ENCODE measurements around the gene TMEM154. TPM values are rescaled to one million over a fixed set of nuclear protein-coding genes. Genes with fewer than 3 reads are reported as not detected.

TMEM154 gene, protein sequence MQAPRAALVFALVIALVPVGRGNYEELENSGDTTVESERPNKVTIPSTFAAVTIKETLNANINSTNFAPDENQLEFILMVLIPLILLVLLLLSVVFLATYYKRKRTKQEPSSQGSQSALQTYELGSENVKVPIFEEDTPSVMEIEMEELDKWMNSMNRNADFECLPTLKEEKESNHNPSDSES
- total RNA-seq (10 to 100 TPM in 1 of 2 donors, 1 to 10 TPM in 1; 6.7 to 21.9 TPM), polyA plus RNA-seq (ENCODE audit: insufficient read length in 6 of 6) (1 to 10 TPM; 1.5 to 2.7 (median 2.4) TPM)
- long read RNA-seq, donor 1, full-length matches to known transcripts: 1 of 1 reads
- long read RNA-seq, donor 1, partial matches to known transcripts: 0 of 1 reads
- long read RNA-seq, donor 1, other reads (novel, unspliced or antisense): 0 of 1 reads
- long read RNA-seq, donor 2: 0 reads
- long read RNA-seq, donor 3: 0 reads
- long read RNA-seq, donor 4, partial matches to known transcripts: 1 of 2 reads
- long read RNA-seq, donor 4, other reads (novel, unspliced or antisense): 1 of 2 reads
- long read RNA-seq, donor 5: 0 reads
- long read RNA-seq, donor 6: 0 reads
- long read RNA-seq, donor 7: 0 reads
- long read RNA-seq, donor 8: 0 reads
- long read RNA-seq, donor 9: 0 reads
- long read RNA-seq, donor 10, partial matches to known transcripts: 2 of 3 reads
- long read RNA-seq, donor 10, other reads (novel, unspliced or antisense): 1 of 3 reads
- long read RNA-seq, donor 11: 0 reads
- long read RNA-seq, donor 12: 0 reads

DNA sequence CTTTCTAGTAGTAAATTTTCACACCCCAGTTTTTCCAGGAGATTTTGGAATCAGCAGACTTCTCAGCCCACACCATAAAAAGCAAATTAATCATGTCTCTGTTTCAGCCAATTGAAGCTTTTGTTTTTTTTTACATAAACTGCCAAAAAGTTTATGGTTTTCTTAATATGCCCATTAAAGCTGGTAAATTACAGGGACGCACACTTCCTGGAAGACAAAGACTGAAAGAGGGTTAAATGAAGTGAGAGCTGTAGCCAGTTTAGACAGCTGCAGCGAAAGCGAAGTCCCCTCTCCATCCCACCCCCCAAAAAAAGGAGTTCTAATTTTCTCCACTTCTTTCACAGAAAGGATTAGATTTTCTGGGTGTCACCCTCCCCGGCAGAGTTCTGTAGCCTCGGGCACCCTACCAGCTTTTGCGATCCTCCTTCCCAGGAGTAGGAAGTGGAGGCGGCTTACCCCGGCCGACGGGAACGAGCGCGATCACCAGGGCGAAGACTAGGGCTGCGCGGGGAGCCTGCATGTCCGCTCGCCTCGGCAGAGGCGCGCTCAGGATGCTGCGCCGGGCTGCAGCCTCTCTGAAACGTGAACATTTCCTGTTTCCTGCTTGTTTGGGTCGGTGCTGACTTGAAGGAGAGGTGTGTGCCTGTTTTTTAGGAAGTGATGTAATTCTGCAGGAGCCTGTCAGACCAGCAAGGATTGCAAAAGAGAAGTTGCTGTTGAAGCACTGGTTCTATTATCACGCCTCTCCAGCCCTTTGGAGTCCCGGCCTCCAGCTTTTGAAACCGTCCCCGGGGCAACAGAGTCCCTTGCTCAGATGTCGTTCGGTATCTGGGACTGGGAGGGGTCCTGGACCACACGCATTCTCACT is at the start of gene TMEM154:
Gene TMEM154, minus strand, starts transcription at position 584 of the 868 bp plus-strand sequence. Its CDS starts 64 bp downstream, at position 520.
- intact Hi-C loops (cut with DNase I): no loop called here
- peak; percentile 46 to 94 (median 66) for DNase-seq
- Histone ChIP-seq H3K27ac (peak within 1 kb of the TSS; percentile 14 to 87), H3K4me1 (peaks cover 3 to 11% of the 10 kb centered on the region in 2 donors), H3K27me3 (no peaks in the 10 kb centered on the region), H3K9me3 (no peaks in the 10 kb centered on the region), H3K36me3 (no peaks in the 10 kb centered on the region), H3K4me3 (peak within 1 kb of the TSS; percentile 39 to 53)
- TF ChIP-seq, protein P1, sequence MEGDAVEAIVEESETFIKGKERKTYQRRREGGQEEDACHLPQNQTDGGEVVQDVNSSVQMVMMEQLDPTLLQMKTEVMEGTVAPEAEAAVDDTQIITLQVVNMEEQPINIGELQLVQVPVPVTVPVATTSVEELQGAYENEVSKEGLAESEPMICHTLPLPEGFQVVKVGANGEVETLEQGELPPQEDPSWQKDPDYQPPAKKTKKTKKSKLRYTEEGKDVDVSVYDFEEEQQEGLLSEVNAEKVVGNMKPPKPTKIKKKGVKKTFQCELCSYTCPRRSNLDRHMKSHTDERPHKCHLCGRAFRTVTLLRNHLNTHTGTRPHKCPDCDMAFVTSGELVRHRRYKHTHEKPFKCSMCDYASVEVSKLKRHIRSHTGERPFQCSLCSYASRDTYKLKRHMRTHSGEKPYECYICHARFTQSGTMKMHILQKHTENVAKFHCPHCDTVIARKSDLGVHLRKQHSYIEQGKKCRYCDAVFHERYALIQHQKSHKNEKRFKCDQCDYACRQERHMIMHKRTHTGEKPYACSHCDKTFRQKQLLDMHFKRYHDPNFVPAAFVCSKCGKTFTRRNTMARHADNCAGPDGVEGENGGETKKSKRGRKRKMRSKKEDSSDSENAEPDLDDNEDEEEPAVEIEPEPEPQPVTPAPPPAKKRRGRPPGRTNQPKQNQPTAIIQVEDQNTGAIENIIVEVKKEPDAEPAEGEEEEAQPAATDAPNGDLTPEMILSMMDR (IDR thresholded peaks at IDR 0.05): no peak
- ATAC-seq: peak; percentile 93

DNA sequence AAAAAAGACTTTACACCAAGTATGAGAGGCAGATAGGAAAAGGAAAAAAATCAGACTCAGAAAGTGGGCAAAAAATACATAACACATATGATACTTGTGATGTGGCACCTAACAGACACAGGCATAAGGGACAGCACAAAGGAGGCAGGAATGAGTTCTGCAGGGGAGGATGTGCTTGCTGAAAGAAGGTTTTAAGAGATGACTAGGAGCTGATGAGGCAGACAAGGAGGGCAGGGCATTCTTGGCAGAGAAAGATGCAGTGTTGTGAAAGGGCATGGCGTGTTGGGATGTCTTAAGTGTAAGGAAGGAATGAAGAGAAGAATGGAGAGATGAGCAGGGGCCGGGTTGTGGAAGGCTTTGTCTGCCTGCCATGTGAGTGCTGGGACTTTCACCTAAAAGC is 49.7 kb upstream of the TMEM154 start:
- Histone ChIP-seq H3K27me3 (no peaks in the 10 kb centered on the region), H3K9me3 (no peaks in the 10 kb centered on the region), H3K27ac (no peak overlapping the region), H3K36me3 (no peaks in the 10 kb centered on the region), H3K4me1 (no peaks in the 10 kb centered on the region), H3K4me3 (no peak overlapping the region)
- TF ChIP-seq, protein P1 (IDR thresholded peaks at IDR 0.05): no peak
- ATAC-seq: no peak
- intact Hi-C loops (cut with DNase I): no loop called here
- no peak for DNase-seq

DNA sequence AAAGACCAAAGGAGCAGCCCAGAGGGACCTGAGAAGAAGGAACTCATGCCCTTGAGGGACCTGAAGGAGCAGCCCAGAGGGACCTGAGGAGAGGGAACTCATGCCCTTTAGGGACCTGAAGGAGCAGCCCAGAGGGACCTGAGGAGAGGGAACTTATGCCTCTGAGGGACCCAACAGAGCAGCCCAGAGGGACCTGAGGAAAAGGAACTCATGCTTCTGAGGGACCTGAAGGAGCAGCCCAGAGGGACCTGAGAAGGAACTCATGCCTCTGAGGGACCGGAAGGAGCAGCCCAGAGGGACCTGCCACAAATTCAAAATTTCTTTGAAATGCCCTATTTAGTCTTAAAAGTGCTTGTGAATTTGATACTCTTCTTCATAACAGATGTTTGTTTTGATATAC is 48.5 kb upstream of the TMEM154 start:
- H3K9me3 ChIP-seq: no peaks in the 10 kb centered on the region
- TF ChIP-seq, protein P1 (IDR thresholded peaks at IDR 0.05): no peak
- intact Hi-C loops (cut with DNase I): no loop called here
- H3K4me1 ChIP-seq: no peaks in the 10 kb centered on the region
- no peak overlapping the region for H3K27ac ChIP-seq
- no peaks in the 10 kb centered on the region for H3K36me3 ChIP-seq
- no peaks in the 10 kb centered on the region for H3K27me3 ChIP-seq
- ATAC-seq (no peak), DNase-seq (no peak)
- H3K4me3 ChIP-seq: no peak overlapping the region

DNA sequence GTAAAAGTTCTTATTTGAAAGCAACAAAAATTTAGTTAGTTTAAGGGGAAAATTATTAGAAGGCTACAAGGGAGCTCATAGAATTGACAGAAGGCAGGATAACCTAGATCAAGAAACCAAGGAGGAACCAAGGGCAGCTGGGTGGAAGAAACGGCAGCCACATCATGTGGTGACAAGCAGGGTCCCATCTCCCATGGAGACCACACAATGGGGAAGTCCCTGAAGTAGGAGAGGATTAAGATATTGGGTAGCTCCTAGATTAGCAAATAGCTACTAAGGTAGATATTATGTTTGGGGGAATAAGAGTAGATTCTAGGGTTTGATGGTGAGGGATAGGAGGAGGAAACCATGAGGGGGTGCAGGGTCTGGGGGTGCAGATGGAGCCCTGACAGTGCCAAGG is 48.0 kb upstream of the TMEM154 start:
- Histone ChIP-seq H3K4me3 (no peak overlapping the region), H3K27me3 (no peaks in the 10 kb centered on the region), H3K9me3 (no peaks in the 10 kb centered on the region), H3K27ac (no peak overlapping the region), H3K4me1 (no peaks in the 10 kb centered on the region), H3K36me3 (no peaks in the 10 kb centered on the region)
- TF ChIP-seq, protein P1 (IDR thresholded peaks at IDR 0.05): no peak
- intact Hi-C loops (cut with DNase I): no loop called here
- no peak for DNase-seq
- ATAC-seq: no peak

Measured in left lung (tissue), 14 donors.